ENCODE results near the gene PCDH7. TPM values are rescaled to one million over a fixed set of nuclear protein-coding genes. Genes with fewer than 3 reads are reported as not detected.

PCDH7 gene
- total and polyA plus RNA-seq, 2 experiments from 2014 or later, result 2.4 to 10.8 TPM

- TF ChIP-seq STAT1 (IDR thresholded peaks at IDR 0.05; ENCODE audit: unreplicated experiment), result no peak
- no peak for TF ChIP-seq EZH2 (IDR thresholded peaks at IDR 0.05; ENCODE audit: low read depth, unreplicated experiment)
- Histone ChIP-seq H3K9me2 (ENCODE audit: insufficient read depth) (no peaks in the 10 kb centered on the region; the same call in 1 of the 2 replicates), H3K27ac (ENCODE audit: low read depth) (no peak overlapping the region), H3K79me2 (replicated peaks; ENCODE audit: insufficient read depth) (no peaks in the 10 kb centered on the region), H4K20me1 (replicated peaks; ENCODE audit: insufficient read depth) (no peaks in the 10 kb centered on the region; the same call in 1 of the 2 replicates), H3K4me3 (no peak overlapping the region), H2AFZ (no peak overlapping the region), H3K36me3 (ENCODE audit: insufficient read depth) (no peaks in the 10 kb centered on the region), H3K27me3 (ENCODE audit: insufficient read depth) (no peaks in the 10 kb centered on the region), H3K4me2 (no peak overlapping the region), H3F3A (replicated peaks; ENCODE audit: low read depth) (no peaks in the 10 kb centered on the region), H3K4me1 (ENCODE audit: insufficient read depth) (no peaks in the 10 kb centered on the region)
- Mint-ChIP-seq H3K4me1 (peaks cover 15% of the 10 kb centered on the region), H3K4me3 (no peak overlapping the region), H3K36me3 (ENCODE audit: low read depth) (no peaks in the 10 kb centered on the region), H3K9me3 (no peaks in the 10 kb centered on the region), H3K27me3 (ENCODE audit: insufficient read depth, low read depth, poor library complexity) (no peaks in the 10 kb centered on the region), H3K27ac (no peak overlapping the region)
- DNase-seq (ENCODE audit: low spot score), result no peak
- ATAC-seq, result no peak
Measured at GRCh38 chr4:30763321-30763727, 43.2 kb downstream of the PCDH7 start.

GRCh38 chr4:30765022-30765421 lies 44.9 kb downstream of the PCDH7 start:
- Histone ChIP-seq H3K4me3 (no peak overlapping the region), H3K4me2 (no peak overlapping the region), H3K27me3 (ENCODE audit: insufficient read depth) (no peaks in the 10 kb centered on the region), H3K36me3 (ENCODE audit: insufficient read depth) (no peaks in the 10 kb centered on the region), H2AFZ (no peak overlapping the region), H3K4me1 (ENCODE audit: insufficient read depth) (no peaks in the 10 kb centered on the region), H4K20me1 (replicated peaks; ENCODE audit: insufficient read depth) (no peaks in the 10 kb centered on the region; the same call in 1 of the 2 replicates), H3K27ac (ENCODE audit: low read depth) (no peak overlapping the region), H3K79me2 (replicated peaks; ENCODE audit: insufficient read depth) (no peaks in the 10 kb centered on the region), H3F3A (replicated peaks; ENCODE audit: low read depth) (no peaks in the 10 kb centered on the region), H3K9me2 (ENCODE audit: insufficient read depth) (no peaks in the 10 kb centered on the region)
- DNase-seq (ENCODE audit: low spot score) (no peak), ATAC-seq (no peak)
- Mint-ChIP-seq H3K27me3 (ENCODE audit: insufficient read depth, low read depth, poor library complexity) (no peaks in the 10 kb centered on the region), H3K4me1 (peaks cover 27% of the 10 kb centered on the region), H3K36me3 (ENCODE audit: low read depth) (no peaks in the 10 kb centered on the region), H3K27ac (no peak overlapping the region), H3K9me3 (no peaks in the 10 kb centered on the region), H3K4me3 (no peak overlapping the region)
- no peak for TF ChIP-seq POLR2AphosphoS5 (IDR thresholded peaks at IDR 0.05; ENCODE audit: low read depth)
- no peak for TF ChIP-seq JUNB (IDR thresholded peaks at IDR 0.05; ENCODE audit: unreplicated experiment)
- TF ChIP-seq ZNF114 (CRISPR knock-in tag; IDR thresholded peaks at IDR 0.05), result no peak
- no peak for TF ChIP-seq NANOG (IDR thresholded peaks at IDR 0.05; ENCODE audit: borderline replicate concordance)
- TF ChIP-seq REST (IDR thresholded peaks at IDR 0.05; ENCODE audit: unreplicated experiment), result no peak
- TF ChIP-seq CTCF (conservative IDR thresholded peaks at IDR 0.05; ENCODE audit: low read depth in 2 of 2), result no peak
- no peak for TF ChIP-seq ETS1 (IDR thresholded peaks at IDR 0.05)
- no peak for TF ChIP-seq EZH2 (IDR thresholded peaks at IDR 0.05; ENCODE audit: low read depth, unreplicated experiment)
